Measurements from ENCODE around the gene TCF4.

TCF4 gene

GRCh38 chr18:55395799-55396198 is 192.2 kb downstream of the TCF4 start:
- TF ChIP-seq CTCF (IDR thresholded peaks at IDR 0.05) = no peak

GRCh38 chr18:55390898-55391297 is 197.1 kb downstream of the TCF4 start:
- no peak for TF ChIP-seq CTCF (IDR thresholded peaks at IDR 0.05)

GRCh38 chr18:55387139-55387984 is 200.6 kb downstream of the TCF4 start:
- TF ChIP-seq CTCF (IDR thresholded peaks at IDR 0.05) = no peak

- TF ChIP-seq CTCF (IDR thresholded peaks at IDR 0.05) = no peak
Measured at GRCh38 chr18:55386545-55386944, 201.4 kb downstream of the TCF4 start.

GRCh38 chr18:55385770-55386169 is 202.2 kb downstream of the TCF4 start:
- TF ChIP-seq CTCF (IDR thresholded peaks at IDR 0.05) = no peak

- TF ChIP-seq CTCF (IDR thresholded peaks at IDR 0.05) = peak; percentile 69
Measured at GRCh38 chr18:55384551-55385275, 203.3 kb downstream of the TCF4 start.

- TF ChIP-seq CTCF (IDR thresholded peaks at IDR 0.05) = no peak
Measured at GRCh38 chr18:55384115-55384514, 203.9 kb downstream of the TCF4 start.

All from LNCAP (cell line).